K562 (cell line): ENCODE results near the gene RALGAPA2. TPM values are rescaled to one million over a fixed set of nuclear protein-coding genes. Genes with fewer than 3 reads are reported as not detected.

Experiments used
- ATAC-seq: fragments of 200-7000 bp; cut with Tn5 transposase; 3 replicates; pipeline ENCODE4 v1.9.1; 2020; ENCODE audit warnings: moderate library complexity
- BruUV-seq: library from RNA; stranded (reverse); fragments of 400-500 nt; replicated peaks from 2 replicates; lab custom pipeline; 2021; lab: Mats Ljungman, UMichigan
- CTCF ChIA-PET: fragments of 300-600 bp; formaldehyde crosslinking; extraction: SDS; loops from one replicate; lab custom pipeline; 2021; ENCODE audit warnings: low intra/inter-chr PET ratio; lab: Yijun Ruan, JAX
- POLR2A ChIA-PET: fragments of 300-600, 350-650 bp; sonication (Branson Sonifier 250); formaldehyde crosslinking; extraction: SDS; loops from one replicate; lab custom pipeline; 2021; ENCODE audit warnings: antibody characterized with exemption, inconsistent platforms; lab: Yijun Ruan, JAX
- DNase-seq, 4 experiments: peaks; one replicate each; pipeline versions ENCODE4 v3.0.0 to v3.0.0-alpha.2; 2011 to 2018; ENCODE audit warnings: low spot score in 3 of 4, mixed read lengths in 3 of 4; ENCODE audit errors: extremely low read depth in 1 of 4
- FAIRE-seq: peaks from 2 replicates; lab custom pipeline; 2011; peaks lifted over from hg19 to GRCh38; lab: Jason Lieb, UNC
- H2AFZ ChIP-seq: 2 replicates; pipeline ENCODE4 v1.6.0; 2011; ENCODE audit warnings: low read depth, low read length, control low read depth, inconsistent platforms
- H3K27ac ChIP-seq: fragments of 200-600 bp; 3 replicates; pipeline ENCODE4 v1.8.0; 2011; ENCODE audit warnings: low read depth, mild to moderate bottlenecking, control low read depth, inconsistent platforms, low read length, moderate library complexity, mixed read lengths; ENCODE audit errors: extremely low read depth
- H3K27me3 ChIP-seq, 2 experiments: fragments of 300-600 bp in 1 of 2; 2 replicates in 1 of 2; 3 replicates in 1 of 2; pipeline versions ENCODE4 v1.6.0 to v1.8.0; 2011; ENCODE audit warnings: inconsistent platforms in 2 of 2, low read length in 2 of 2, mild to moderate bottlenecking in 1 of 2, mixed read lengths in 1 of 2, moderate library complexity in 1 of 2; ENCODE audit not compliant: control insufficient read depth in 2 of 2, insufficient read depth in 2 of 2
- H3K36me3 ChIP-seq: fragments of 300-600 bp; 3 replicates; pipeline ENCODE4 v1.8.0; 2011; ENCODE audit warnings: mild to moderate bottlenecking, low read length, inconsistent platforms; ENCODE audit not compliant: control insufficient read depth, insufficient read depth
- H3K4me1 ChIP-seq, 2 experiments: fragments of 200-600 bp in 1 of 2; replicated peaks in 1 of 2; 2 replicates in 1 of 2; 3 replicates in 1 of 2; pipeline versions ENCODE4 v1.5.1 to v1.8.0; 2011; ENCODE audit warnings: inconsistent platforms in 2 of 2, low read length in 2 of 2, mild to moderate bottlenecking in 1 of 2, mixed read lengths in 1 of 2, moderate library complexity in 1 of 2; ENCODE audit not compliant: control insufficient read depth in 2 of 2, insufficient read depth in 2 of 2
- H3K4me2 ChIP-seq: 2 replicates; pipeline ENCODE4 v1.6.1; 2011; ENCODE audit warnings: low read length, control low read depth, inconsistent platforms, mixed read lengths; ENCODE audit not compliant: insufficient read depth
- H3K4me3 ChIP-seq: fragments of 200-600 bp; sonication (generic), shearing (Covaris generic); 2 replicates; pipeline ENCODE4 v1.5.1; 2016; ENCODE audit warnings: control low read depth, inconsistent platforms
- H3K79me2 ChIP-seq: fragments of 200-600 bp; 3 replicates; pipeline ENCODE4 v1.8.0; 2011; ENCODE audit warnings: low read length, inconsistent platforms; ENCODE audit not compliant: control insufficient read depth, insufficient read depth
- H3K9ac ChIP-seq, 2 experiments: 2 replicates each; pipeline versions ENCODE4 v1.6.0 to v1.6.1; 2011; ENCODE audit warnings: low read depth in 2 of 2, low read length in 2 of 2, control low read depth in 1 of 2, inconsistent platforms in 1 of 2, mild to moderate bottlenecking in 1 of 2, mixed read lengths in 1 of 2; ENCODE audit not compliant: insufficient read depth in 1 of 2
- H3K9me1 ChIP-seq: one replicate; pipeline ENCODE4 v1.6.0; 2011; ENCODE audit warnings: inconsistent platforms, mild to moderate bottlenecking, low read length, moderate library complexity; ENCODE audit not compliant: control insufficient read depth, insufficient read depth
- H3K9me3 ChIP-seq: replicated peaks from 2 replicates; pipeline ENCODE4 v1.5.1; 2011; ENCODE audit warnings: low read depth, low read length, inconsistent platforms; ENCODE audit not compliant: control insufficient read depth, insufficient read depth
- H4K20me1 ChIP-seq: replicated peaks from 2 replicates; pipeline ENCODE4 v1.6.1; 2011; ENCODE audit warnings: low read length, inconsistent platforms, mixed read lengths; ENCODE audit not compliant: control insufficient read depth, insufficient read depth
- CHD4 ChIP-seq: fragments of 200-600 bp; sonication (generic); IDR thresholded peaks from 3 replicates; pipeline ENCODE4 v1.6.1; 2012; ENCODE audit warnings: low read depth, mild to moderate bottlenecking, mixed read lengths, low read length, inconsistent platforms; ENCODE audit not compliant: insufficient read depth, insufficient replicate concordance, poor library complexity, severe bottlenecking
- GATAD2B ChIP-seq: fragments of 450-650 bp; IDR thresholded peaks from 2 replicates; pipeline ENCODE4 v1.6.1; 2017; ENCODE audit warnings: mild to moderate bottlenecking, borderline replicate concordance
- MEF2D ChIP-seq: conservative IDR thresholded peaks from 2 replicates; pipeline ENCODE4 v1.6.1; 2016; ENCODE audit warnings: low read depth, missing genetic modification characterization, missing compliant biosample characterization
- MXI1 ChIP-seq: IDR thresholded peaks from 2 replicates; pipeline ENCODE4 v1.6.1; 2011; ENCODE audit warnings: low read depth, mild to moderate bottlenecking, improper control_type of control experiment, low read length
- SREBF1 ChIP-seq: fragments of 150-350 bp; IDR thresholded peaks from 2 replicates; pipeline ENCODE4 v1.6.1; 2014; ENCODE audit warnings: antibody characterized with exemption, low read depth, low read length, borderline replicate concordance
- STAT5A ChIP-seq: IDR thresholded peaks from 2 replicates; pipeline ENCODE4 v1.6.1; 2012; ENCODE audit warnings: low read length, inconsistent platforms, borderline replicate concordance
- STAT5B ChIP-seq: fragments of 250-450 bp; sonication (Bioruptor Pico); IDR thresholded peaks from 2 replicates; pipeline ENCODE4 v1.8.0; 2021; ENCODE audit warnings: mild to moderate bottlenecking, inconsistent platforms
- ZNF3 ChIP-seq: fragments of 250-450 bp; sonication (Bioruptor Pico); IDR thresholded peaks from 2 replicates; pipeline ENCODE4 v1.5.0; 2021; ENCODE audit warnings: mild to moderate bottlenecking, moderate library complexity
- ZNF311 ChIP-seq: fragments of 250-450 bp; sonication (Bioruptor Pico); IDR thresholded peaks from 2 replicates; pipeline ENCODE4 v1.4.0; 2020; ENCODE audit warnings: mild to moderate bottlenecking, moderate library complexity
- ZNF444 ChIP-seq: fragments of 250-450 bp; sonication (Bioruptor Pico); IDR thresholded peaks from 2 replicates; pipeline ENCODE4 v1.4.0; 2020; ENCODE audit warnings: mild to moderate bottlenecking, moderate library complexity
- ZNF76 ChIP-seq: fragments of 250-450 bp; sonication (Bioruptor Pico); IDR thresholded peaks from 2 replicates; pipeline ENCODE4 v1.4.0; 2020; ENCODE audit warnings: mild to moderate bottlenecking, moderate library complexity, borderline replicate concordance
- WGBS: fragments of 100-300 bp; shearing (Covaris generic); methylation state at CpG from one replicate; pipeline ENCODE4 v1.1.6; 2016; ENCODE audit warnings: low coverage, mixed read lengths; ENCODE audit not compliant: insufficient coverage; ENCODE audit errors: missing lambda C conversion rate; 5-methylcytosine and 5-hydroxymethylcytosine counted together
- in situ Hi-C: fragments of 300-500 bp; cut with MboI; formaldehyde crosslinking; loops from 4 replicates; pipeline ENCODE4 v1.15.0; 2018; ENCODE audit warnings: inconsistent platforms, mixed read lengths
- intact Hi-C: fragments of 100-400 bp; cut with micrococcal nuclease; formaldehyde crosslinking; loops from 2 replicates; pipeline ENCODE4 v1.14.2; 2022
- polyA plus RNA-seq, 8 experiments: library from polyadenylated mRNA; depleted of rRNA in 4 of 8; stranded (reverse) in 5 of 8; unstranded in 3 of 8; fragments of >200 nt; fragmentation: Nextera tagmentation in 2 of 8; fragmentation: Illumina TruSeq in 1 of 8; extraction: Ambion mirVana in 2 of 8; extraction: Trizol in 1 of 8; gene quantifications; 2 replicates each; pipeline versions ENCODE4 v1.2.1 to v1.2.3, GENCODE V29; 2011 to 2014; ENCODE audit warnings: inconsistent platforms in 1 of 8, missing spikeins in 1 of 8
- total RNA-seq, 7 experiments: library from RNA; depleted of rRNA in 6 of 7; stranded (reverse); fragments of >200 nt in 6 of 7; fragmentation: Illumina TruSeq in 2 of 7; extraction: Trizol in 2 of 7; gene quantifications; 2 replicates each; pipeline versions ENCODE4 v1.2.1 to v1.2.3, GENCODE V29; 2011 to 2021; ENCODE audit warnings: low replicate concordance in 1 of 7

The RALGAPA2 gene
- total and polyA plus RNA-seq, 9 of the 15 experiments (the other 6 are each of a cell fraction or from before 2014, with no cell fraction given): 0.35 to 2.7 (median 1.4) TPM

GRCh38 chr20:20535051-20535450 is 177.4 kb downstream of the RALGAPA2 start (continued):
- no peak for TF ChIP-seq GATAD2B
- no peak for TF ChIP-seq SREBF1
- TF ChIP-seq CHD4: no peak
- TF ChIP-seq STAT5B (CRISPR knock-in tag): no peak
- TF ChIP-seq ZNF444: no peak
- no peak for TF ChIP-seq ZNF311 (CRISPR knock-in tag)
- no peak for TF ChIP-seq STAT5A
- TF ChIP-seq MXI1: no peak

- H4K20me1 ChIP-seq: no peaks in the 10 kb centered on the region; the same call in 1 of the 2 replicates
- ATAC-seq (no peak), FAIRE-seq (no peak), DNase-seq (no peak)
- in situ Hi-C loops (no loop called here), intact Hi-C loops (no loop called here)
- WGBS: 0% methylated on average over 2 of the region's 6 CpGs
- H3K9me1 ChIP-seq: no peaks in the 10 kb centered on the region
- no TSS peak for BruUV-seq
- TF ChIP-seq ZNF76: no peak
- TF ChIP-seq ZNF3 (CRISPR knock-in tag): no peak
- TF ChIP-seq MEF2D: no peak
- no peak overlapping the region for H3K4me2 ChIP-seq
- no peak overlapping the region for H3K4me3 ChIP-seq
- no peak overlapping the region for H2AFZ ChIP-seq
- POLR2A ChIA-PET: no interaction called here
- no peaks in the 10 kb centered on the region for H3K4me1 ChIP-seq
- no peaks in the 10 kb centered on the region for H3K36me3 ChIP-seq
- no peaks in the 10 kb centered on the region for H3K9me3 ChIP-seq
- H3K27ac ChIP-seq: no peak overlapping the region
- no peaks in the 10 kb centered on the region for H3K79me2 ChIP-seq
- H3K9ac ChIP-seq: no peak overlapping the region
- CTCF ChIA-PET: no interaction called here
- no peaks in the 10 kb centered on the region for H3K27me3 ChIP-seq
These were observed 181.2 kb downstream of the RALGAPA2 start for GRCh38 chr20:20531283-20531682.
